Activated CD4-positive, alpha-beta T cell treated with anti-CD3 and anti-CD28 coated beads, Interleukin-2, amount 10 ng/mL, durations not matched to agents 24 days and 14 days (primary cell): Measurements from ENCODE around the gene MS4A4E. TPM values are rescaled to one million over a fixed set of nuclear protein-coding genes. Genes with fewer than 3 reads are reported as not detected.
"Not testable (repeated sequence)": the region's sequence is repeated elsewhere in the genome, so short reads cannot be mapped to it uniquely, and the experiment has no call there.

Experiments used
- DNase-seq: peaks from one replicate; pipeline ENCODE4 v3.0.0; 2022
- H3K27ac Mint-ChIP-seq: one replicate; pipeline ENCODE4 v1.8.0; 2022; ENCODE audit warnings: mild to moderate bottlenecking, mixed read lengths
- H3K27me3 Mint-ChIP-seq: one replicate; pipeline ENCODE4 v1.8.0; 2022; ENCODE audit warnings: mixed read lengths
- H3K36me3 Mint-ChIP-seq: one replicate; pipeline ENCODE4 v1.8.0; 2022; ENCODE audit warnings: low read depth, mild to moderate bottlenecking, mixed read lengths
- H3K4me1 Mint-ChIP-seq: one replicate; pipeline ENCODE4 v1.8.0; 2021; ENCODE audit warnings: mixed read lengths
- H3K4me3 Mint-ChIP-seq: one replicate; pipeline ENCODE4 v1.8.0; 2022; ENCODE audit warnings: mild to moderate bottlenecking, moderate library complexity, mixed read lengths
- H3K9me3 Mint-ChIP-seq: one replicate; pipeline ENCODE4 v1.8.0; 2021; ENCODE audit warnings: mixed read lengths
- intact Hi-C: fragments of 100-400 bp; cut with micrococcal nuclease; formaldehyde crosslinking; loops from one replicate; pipeline ENCODE4 v1.15.1; 2023
- total RNA-seq: library from RNA; stranded (reverse); gene quantifications from 2 replicates; pipeline ENCODE4 v1.2.3, GENCODE V29; 2022

The MS4A4E gene
- total RNA-seq, 1 donor from 2014 or later = not detected

GRCh38 chr11:60155931-60156330 is 87.0 kb downstream of the MS4A4E start:
- Mint-ChIP-seq H3K27ac (no peak overlapping the region), H3K9me3 (no peaks in the 10 kb centered on the region), H3K4me1 (no peaks in the 10 kb centered on the region), H3K4me3 (no peak overlapping the region), H3K27me3 (no peaks in the 10 kb centered on the region), H3K36me3 (no peaks in the 10 kb centered on the region)
- no peak for DNase-seq
- intact Hi-C loops = no loop called here

GRCh38 chr11:60152727-60153126 is 90.2 kb downstream of the MS4A4E start:
- intact Hi-C loops, H3K9me3 Mint-ChIP-seq, H3K27me3 Mint-ChIP-seq, DNase-seq, H3K4me3 Mint-ChIP-seq, H3K27ac Mint-ChIP-seq, H3K4me1 Mint-ChIP-seq, H3K36me3 Mint-ChIP-seq: not testable (repeated sequence)

- Mint-ChIP-seq H3K27ac (no peak overlapping the region), H3K36me3 (no peaks in the 10 kb centered on the region), H3K4me3 (no peak overlapping the region), H3K9me3 (no peaks in the 10 kb centered on the region), H3K4me1 (no peaks in the 10 kb centered on the region), H3K27me3 (no peaks in the 10 kb centered on the region)
- intact Hi-C loops = no loop called here
- no peak for DNase-seq
These were observed 92.7 kb downstream of the MS4A4E start for GRCh38 chr11:60150279-60150678.

Other genes with a start within 250 kb of the MS4A4E start
- not detected in 2 replicates for gene OOSP4B, start 226.0 kb downstream of the MS4A4E start, total RNA-seq
- gene OOSP2, start 202.7 kb downstream of the MS4A4E start, total RNA-seq = not detected in 2 replicates
- gene MS4A3, start 186.5 kb downstream of the MS4A4E start, total RNA-seq = not detected in 2 replicates
- not detected in 2 replicates for gene MS4A2, start 154.5 kb downstream of the MS4A4E start, total RNA-seq
- gene MS4A6A, start 60.1 kb downstream of the MS4A4E start, total RNA-seq = 0.28 TPM in 1 of 2 replicates, not detected in the other
- gene MS4A4A, start 37.5 kb upstream of the MS4A4E start, total RNA-seq = not detected in 2 replicates
- not detected in 2 replicates for gene MS4A6E, start 84.1 kb upstream of the MS4A4E start, total RNA-seq
- gene MS4A7, start 135.4 kb upstream of the MS4A4E start, total RNA-seq = not detected in 2 replicates
- not detected in 2 replicates for gene MS4A14, start 153.3 kb upstream of the MS4A4E start, total RNA-seq
- gene MS4A5, start 186.4 kb upstream of the MS4A4E start, total RNA-seq = not detected in 2 replicates
- not detected in 2 replicates for gene MS4A1, start 212.7 kb upstream of the MS4A4E start, total RNA-seq
- not detected in 2 replicates for gene MS4A12, start 249.6 kb upstream of the MS4A4E start, total RNA-seq